Subcutaneous adipose tissue (tissue), 4 donors: Measurements from ENCODE around the gene CORO7. TPM values are rescaled to one million over a fixed set of nuclear protein-coding genes. Genes with fewer than 3 reads are reported as not detected.

Experiments
- total RNA-seq, 4 donors: library from RNA; depleted of rRNA; stranded (reverse); fragments of >200 nt; gene quantifications; one replicate each; pipeline ENCODE4 v1.1.0, GENCODE V29; 2016
- TF ChIP-seq, protein P1 (sequence below): fragments of 450-650 bp; IDR thresholded peaks from one replicate; pipeline ENCODE4 v1.5.1; 2016; ENCODE audit warnings: low read depth, mild to moderate bottlenecking, control low read depth, antibody characterized with exemption, moderate library complexity

CORO7 gene
- total RNA-seq, 4 donors from 2014 or later: 15.5 to 40.9 (median 24.7) TPM

DNA sequence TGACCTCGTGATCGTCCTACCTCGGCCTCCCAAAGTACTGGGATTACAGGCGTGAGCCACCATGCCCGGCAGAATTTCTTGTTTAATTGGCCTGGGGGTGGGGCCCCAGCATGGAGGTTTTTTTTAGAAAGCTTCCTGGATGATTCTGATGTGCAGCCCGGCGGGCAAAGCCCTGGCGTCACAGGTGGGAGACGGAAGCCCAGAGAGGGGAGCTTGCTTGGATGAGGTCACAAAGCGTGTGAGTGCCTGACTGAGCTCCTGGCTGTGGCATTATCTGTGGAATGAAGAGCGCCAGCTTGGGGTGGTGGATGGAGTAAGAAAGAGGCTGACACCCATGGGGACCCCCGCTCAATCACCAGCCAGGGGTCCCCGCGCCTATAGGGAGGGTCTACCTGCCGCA is 40.7 kb downstream of the CORO7 start:
- TF ChIP-seq, protein P1, sequence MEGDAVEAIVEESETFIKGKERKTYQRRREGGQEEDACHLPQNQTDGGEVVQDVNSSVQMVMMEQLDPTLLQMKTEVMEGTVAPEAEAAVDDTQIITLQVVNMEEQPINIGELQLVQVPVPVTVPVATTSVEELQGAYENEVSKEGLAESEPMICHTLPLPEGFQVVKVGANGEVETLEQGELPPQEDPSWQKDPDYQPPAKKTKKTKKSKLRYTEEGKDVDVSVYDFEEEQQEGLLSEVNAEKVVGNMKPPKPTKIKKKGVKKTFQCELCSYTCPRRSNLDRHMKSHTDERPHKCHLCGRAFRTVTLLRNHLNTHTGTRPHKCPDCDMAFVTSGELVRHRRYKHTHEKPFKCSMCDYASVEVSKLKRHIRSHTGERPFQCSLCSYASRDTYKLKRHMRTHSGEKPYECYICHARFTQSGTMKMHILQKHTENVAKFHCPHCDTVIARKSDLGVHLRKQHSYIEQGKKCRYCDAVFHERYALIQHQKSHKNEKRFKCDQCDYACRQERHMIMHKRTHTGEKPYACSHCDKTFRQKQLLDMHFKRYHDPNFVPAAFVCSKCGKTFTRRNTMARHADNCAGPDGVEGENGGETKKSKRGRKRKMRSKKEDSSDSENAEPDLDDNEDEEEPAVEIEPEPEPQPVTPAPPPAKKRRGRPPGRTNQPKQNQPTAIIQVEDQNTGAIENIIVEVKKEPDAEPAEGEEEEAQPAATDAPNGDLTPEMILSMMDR: no peak

DNA sequence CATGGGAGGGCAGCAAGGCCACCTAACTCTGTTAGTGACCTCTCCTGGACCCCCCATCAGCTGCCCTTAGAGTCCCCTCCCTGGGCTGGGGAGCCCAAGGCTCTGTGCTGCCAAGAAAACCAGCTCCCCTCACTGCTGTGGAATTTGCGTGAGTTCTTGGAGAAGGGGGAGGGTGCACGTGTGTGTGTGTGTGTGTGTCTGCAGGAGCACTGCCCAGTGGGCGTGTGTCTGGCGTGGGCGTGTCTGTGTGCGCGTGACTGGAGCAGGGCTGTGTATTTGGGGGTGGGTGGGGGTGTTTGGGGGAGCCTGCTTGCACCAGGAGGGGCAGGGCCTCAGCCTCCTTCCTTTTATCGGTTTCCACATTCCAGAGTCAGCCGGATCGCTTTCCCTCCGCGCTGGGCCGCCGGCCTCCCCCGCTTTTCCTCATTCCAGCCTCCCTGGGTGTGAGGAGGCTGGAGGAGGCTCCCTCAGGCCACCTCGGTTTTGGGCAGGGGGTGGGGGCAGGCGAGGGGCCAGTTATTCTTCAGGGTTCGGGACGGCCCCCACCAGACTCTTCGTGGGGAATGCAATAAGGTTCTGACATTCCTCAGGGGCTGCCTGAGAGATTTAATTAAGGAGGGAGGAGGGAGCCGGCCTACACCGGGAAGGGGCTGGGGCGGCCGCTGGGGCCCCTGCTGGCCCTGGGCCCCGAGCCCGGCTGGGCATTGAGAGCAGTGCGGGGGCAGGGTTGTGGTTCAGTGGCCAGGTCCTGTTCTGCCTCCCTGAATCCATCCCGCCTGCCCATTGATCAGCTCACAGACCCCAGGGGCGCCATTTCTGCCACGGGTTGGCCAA is 42.3 kb downstream of the CORO7 start:
- TF ChIP-seq, protein P1: no peak

DNA sequence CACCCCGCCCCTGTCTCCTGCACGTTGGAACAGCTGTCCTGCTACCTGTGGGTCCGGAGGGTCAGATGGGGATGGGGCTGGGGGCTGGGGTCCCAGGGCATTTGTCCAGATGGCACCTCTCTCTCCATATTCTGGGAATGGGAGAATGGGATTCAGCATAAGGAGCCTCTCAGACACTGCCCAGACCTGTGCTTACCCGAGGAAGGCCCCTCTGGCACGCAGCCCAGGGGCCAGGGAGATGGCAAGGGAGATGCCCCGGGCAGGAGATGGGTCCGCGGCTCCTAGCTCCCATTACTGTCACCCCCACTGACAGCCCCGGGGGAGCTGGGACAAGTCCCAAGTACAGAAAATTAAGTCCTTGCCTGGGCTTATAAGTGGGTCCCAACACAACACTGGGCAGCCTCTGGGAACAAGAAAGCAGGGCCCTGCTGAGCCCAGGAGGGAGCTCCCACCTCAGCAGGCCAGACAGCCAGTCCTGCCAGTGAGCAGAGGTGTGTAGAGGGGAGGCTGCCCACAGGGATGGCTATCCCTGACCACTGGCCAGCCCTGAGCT is 43.0 kb downstream of the CORO7 start:
- TF ChIP-seq, protein P1: no peak

DNA sequence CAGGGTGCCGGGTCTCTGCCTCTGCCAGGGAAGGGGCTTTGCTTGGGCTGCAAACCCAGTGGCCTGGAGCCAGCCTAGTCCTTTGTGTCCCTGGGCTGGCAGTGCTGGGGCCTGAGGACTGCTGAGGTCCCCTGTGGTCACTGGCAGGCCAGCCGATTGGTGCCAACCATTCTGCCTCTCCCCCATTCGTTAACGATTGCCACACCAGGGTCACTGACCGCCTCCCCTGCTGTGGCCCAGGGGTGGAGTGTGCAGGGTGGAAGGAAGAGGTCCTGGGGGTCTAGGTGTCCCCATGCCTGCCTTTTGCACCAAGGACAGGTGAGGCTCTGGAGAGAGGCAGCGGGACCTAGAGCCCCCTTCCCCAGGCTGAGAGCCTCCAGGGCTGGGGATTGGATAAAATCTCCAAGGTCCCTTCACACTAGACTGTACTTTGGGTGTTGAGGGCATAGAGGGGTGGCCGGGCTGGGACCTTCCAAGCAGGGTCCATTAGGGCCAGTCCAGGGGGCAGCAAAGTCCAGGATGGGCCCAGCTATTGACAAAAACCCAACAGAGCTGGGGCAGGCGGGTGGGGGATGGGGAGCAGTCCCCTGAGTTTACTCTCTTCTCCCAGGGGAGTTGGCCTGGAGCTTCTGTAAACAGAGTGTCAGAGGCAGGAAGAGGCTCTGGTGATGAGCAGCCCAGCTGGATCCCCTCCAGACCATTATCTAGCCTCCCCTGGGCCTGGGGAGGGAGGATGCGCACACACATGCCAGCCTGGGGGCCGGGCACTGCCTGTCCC is 43.6 kb downstream of the CORO7 start:
- TF ChIP-seq, protein P1: no peak

DNA sequence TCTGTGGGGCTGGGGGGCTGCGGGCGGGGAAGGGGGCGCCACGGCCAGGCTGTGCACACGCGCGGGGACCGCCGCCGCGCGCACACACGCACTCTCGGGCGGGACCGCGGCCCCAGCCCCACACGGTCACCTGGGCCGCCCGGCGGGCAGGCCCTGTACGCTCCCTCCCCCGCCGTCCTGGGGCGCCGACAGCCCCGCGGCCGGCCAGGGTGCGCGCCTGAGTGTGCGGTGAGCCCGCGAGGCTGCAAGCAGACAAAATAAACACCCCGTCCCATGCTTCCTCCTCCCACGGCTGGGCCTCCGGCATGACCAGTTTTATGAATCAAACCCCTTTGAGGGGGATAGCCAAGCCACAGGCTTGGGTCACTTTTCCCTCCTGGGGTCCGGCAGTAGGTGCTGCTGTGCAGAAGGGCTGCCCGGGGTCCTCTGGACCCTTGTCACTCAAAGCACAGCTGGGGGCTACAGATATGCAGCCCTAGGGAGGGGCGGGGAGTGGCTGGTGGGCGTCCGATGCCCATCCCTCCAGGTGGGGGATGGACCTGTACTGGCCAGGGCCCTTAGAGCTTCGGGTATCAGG is 44.3 kb downstream of the CORO7 start:
- TF ChIP-seq, protein P1: no peak

DNA sequence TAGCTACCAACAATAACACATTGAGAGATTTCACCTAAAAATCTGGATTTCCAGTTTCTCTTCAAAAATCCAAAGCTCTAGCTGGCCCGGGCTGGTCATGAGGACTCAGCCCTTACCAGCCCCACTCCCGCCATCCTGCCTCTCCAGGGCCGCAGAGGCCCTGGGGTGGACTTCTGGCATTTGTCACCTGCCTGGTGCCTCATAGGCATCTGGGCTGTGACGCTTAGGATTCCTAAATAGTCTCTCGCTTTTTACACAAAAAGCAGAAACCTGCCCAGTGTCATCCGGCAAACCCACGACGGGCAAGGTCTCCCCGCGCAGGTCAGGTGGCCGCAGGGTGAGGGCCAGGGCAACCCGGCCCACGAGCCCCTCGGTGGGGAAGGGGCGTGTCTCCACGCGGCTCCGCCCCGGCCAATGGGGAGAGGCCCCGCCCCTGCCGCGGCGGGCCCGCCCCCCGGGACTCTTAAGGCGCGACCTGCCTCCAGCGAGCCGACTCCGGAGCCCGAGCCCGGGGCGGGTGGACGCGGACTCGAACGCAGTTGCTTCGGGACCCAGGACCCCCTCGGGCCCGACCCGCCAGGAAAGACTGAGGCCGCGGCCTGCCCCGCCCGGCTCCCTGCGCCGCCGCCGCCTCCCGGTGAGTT is 44.9 kb downstream of the CORO7 start, which contains the start of gene VASN:
Gene VASN, plus strand, starts transcription at position 492 of the 644 bp plus-strand sequence. CDS start 9,030 bp downstream, outside the sequence.
- TF ChIP-seq, protein P1: no peak
